ENCODE data around the gene ABCC5.

Gene ABCC5

DNA sequence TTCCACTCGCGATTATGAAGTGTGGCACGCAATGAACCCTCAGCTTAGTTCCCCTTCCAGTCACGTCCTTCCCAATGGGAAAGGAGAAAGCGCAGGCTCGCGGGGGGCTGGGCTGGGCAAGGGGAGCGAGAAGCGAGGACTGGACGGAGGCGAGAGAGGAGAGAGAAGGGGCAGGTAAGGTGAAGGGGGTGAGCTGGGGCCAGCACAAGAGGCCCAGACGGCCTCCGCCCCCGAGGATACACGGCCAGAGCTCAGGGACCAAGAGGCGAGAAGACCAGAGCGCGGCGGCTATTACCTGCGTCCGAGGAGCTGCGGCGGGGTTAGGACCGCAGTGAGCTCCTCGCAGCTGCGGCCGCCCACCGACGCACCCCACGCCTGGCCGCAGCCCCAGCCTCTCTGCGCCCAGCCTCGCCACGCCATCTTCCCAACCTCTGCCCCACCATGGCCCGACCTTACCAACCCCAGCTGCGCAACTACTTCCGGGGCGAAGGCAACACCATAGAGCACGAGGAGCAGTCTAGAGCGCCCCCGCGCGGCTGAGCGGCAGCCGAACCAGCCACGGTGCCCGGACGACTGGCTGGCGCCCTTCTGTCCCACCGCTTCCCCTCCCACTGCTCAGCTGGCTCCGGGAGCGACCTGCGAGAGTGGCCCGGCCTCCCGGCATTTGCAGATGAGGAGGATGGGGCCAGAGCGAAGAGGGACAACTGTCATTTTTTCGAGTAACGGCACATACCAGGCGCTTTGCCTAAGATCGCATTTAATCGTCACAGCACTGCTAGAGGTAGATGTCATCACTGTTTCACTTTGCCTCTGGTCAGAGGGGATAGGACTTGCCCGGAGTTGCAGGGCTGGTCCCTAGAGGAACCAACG is 133.0 kb downstream of the ABCC5 start, which contains the start of gene PARL:
Gene PARL (minus strand): TSS at position 454 of the 870 bp plus-strand sequence. CDS start 34 bp downstream, at position 420.
- H3K9ac ChIP-seq (ENCODE audit: low read depth, low read length) = peak within 1 kb of the TSS; percentile 92
- H3K36me3 ChIP-seq (ENCODE audit: insufficient read depth, low read length) = no peaks in the 10 kb centered on the region
- ATAC-seq (ENCODE audit: insufficient read depth, low read depth) (peak; percentile 99), DNase-seq (peak; percentile 96)
- peaks cover 47% of the 10 kb centered on the region for H3K79me2 ChIP-seq (ENCODE audit: insufficient read depth, low read length)
- peak within 1 kb of the TSS; percentile 77 for H3K4me2 ChIP-seq (ENCODE audit: insufficient read depth, low read length)
- H3K9me3 ChIP-seq (ENCODE audit: insufficient read depth, low read length, severe bottlenecking) = no peaks in the 10 kb centered on the region
- TF ChIP-seq CTCF (IDR thresholded peaks at IDR 0.05; ENCODE audit: borderline replicate concordance, extremely low read depth, low read length, poor library complexity, severe bottlenecking) (peak; percentile 97), EZH2 (IDR thresholded peaks at IDR 0.05; ENCODE audit: borderline replicate concordance, low read depth, low read length, severe bottlenecking) (no peak)
- H3K27me3 ChIP-seq (ENCODE audit: insufficient read depth, low read length, poor library complexity) = no peaks in the 10 kb centered on the region
- H3K4me3 ChIP-seq (ENCODE audit: low read depth in 1 of 2, low read length in 2 of 2) = peak within 1 kb of the TSS; percentile 97
- H3K27ac ChIP-seq (ENCODE audit: low read length) = peak within 1 kb of the TSS; percentile 83
- no peaks in the 10 kb centered on the region; the same call in 1 of the 2 replicates for H4K20me1 ChIP-seq (ENCODE audit: insufficient read depth, low read length)
- peaks cover 27% of the 10 kb centered on the region for H3K4me1 ChIP-seq (ENCODE audit: insufficient read depth, low read length)
- peak within 1 kb of the TSS; percentile 79 for H2AFZ ChIP-seq (ENCODE audit: low read depth, low read length)

DNA sequence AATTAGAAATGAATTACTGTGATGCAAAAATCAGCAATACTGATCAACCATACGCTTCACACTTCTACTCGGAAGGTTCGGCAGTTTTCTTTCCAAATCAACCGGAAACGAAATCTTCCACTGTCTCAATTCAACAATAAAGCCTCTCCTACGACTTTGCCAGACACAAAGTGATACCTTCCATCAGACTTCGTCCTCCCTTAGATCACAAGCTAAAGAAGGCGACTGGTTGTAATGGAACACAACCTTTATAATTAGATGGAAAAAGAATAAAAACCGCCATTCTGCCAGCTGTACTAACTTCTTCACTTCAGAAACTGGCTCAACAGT is 133.6 kb downstream of the ABCC5 start:
- ATAC-seq (ENCODE audit: insufficient read depth, low read depth) (no peak), DNase-seq (no peak)
- Histone ChIP-seq H3K27ac (ENCODE audit: low read length) (peak overlapping the region; percentile 83), H3K4me2 (ENCODE audit: insufficient read depth, low read length) (peak overlapping the region; percentile 77), H3K9ac (ENCODE audit: low read depth, low read length) (peak overlapping the region; percentile 92), H2AFZ (ENCODE audit: low read depth, low read length) (peak overlapping the region; percentile 79), H4K20me1 (ENCODE audit: insufficient read depth, low read length) (peaks cover under 1% of the 10 kb centered on the region; the same call in 1 of the 2 replicates), H3K4me1 (ENCODE audit: insufficient read depth, low read length) (peaks cover 27% of the 10 kb centered on the region), H3K4me3 (ENCODE audit: low read depth in 1 of 2, low read length in 2 of 2) (peak overlapping the region; percentile 97), H3K79me2 (ENCODE audit: insufficient read depth, low read length) (peaks cover 52% of the 10 kb centered on the region), H3K9me3 (ENCODE audit: insufficient read depth, low read length, severe bottlenecking) (no peaks in the 10 kb centered on the region), H3K36me3 (ENCODE audit: insufficient read depth, low read length) (no peaks in the 10 kb centered on the region), H3K27me3 (ENCODE audit: insufficient read depth, low read length, poor library complexity) (no peaks in the 10 kb centered on the region)
- no peak for TF ChIP-seq CTCF (IDR thresholded peaks at IDR 0.05; ENCODE audit: borderline replicate concordance, extremely low read depth, low read length, poor library complexity, severe bottlenecking)
- TF ChIP-seq EZH2 (IDR thresholded peaks at IDR 0.05; ENCODE audit: borderline replicate concordance, low read depth, low read length, severe bottlenecking) = no peak

DNA sequence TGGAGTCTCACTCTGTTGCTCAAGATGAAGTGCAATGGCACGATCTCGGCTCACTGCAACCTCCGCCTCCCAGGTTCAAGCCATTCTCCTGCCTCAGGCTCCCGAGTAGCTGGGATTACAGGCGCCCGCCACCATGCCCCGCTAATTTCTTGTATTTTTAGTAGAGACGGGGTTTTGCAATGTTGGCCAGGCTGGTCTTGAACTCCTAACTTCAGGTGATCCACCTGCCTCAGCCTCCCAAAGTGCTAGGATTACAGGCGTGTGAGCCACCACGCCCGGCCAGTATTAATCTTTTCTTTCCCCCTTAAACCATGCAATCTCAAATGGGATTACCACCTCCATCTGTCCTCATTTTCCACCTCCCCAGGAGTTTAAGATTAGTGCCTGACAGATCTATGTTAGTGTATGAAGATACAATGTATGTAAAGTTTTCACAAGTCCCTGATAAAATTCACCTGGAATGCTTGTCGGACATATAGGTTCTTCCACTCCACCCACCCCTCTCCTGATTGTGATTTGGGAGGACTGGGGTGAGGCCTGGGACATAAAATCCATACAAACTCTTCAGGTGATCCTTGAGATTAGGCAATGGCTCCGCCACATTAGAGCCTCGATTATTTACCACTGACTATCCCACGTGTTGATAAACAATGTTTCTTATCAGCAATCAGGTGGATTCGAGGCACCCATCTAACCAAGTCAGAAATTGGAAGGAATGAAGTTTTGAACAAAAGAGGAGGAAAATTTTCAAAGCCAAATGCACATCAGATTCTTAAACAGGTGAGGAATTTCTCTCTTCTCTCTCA is 134.2 kb downstream of the ABCC5 start:
- no peak for ATAC-seq (ENCODE audit: insufficient read depth, low read depth)
- TF ChIP-seq EZH2 (IDR thresholded peaks at IDR 0.05; ENCODE audit: borderline replicate concordance, low read depth, low read length, severe bottlenecking) (no peak), CTCF (IDR thresholded peaks at IDR 0.05; ENCODE audit: borderline replicate concordance, extremely low read depth, low read length, poor library complexity, severe bottlenecking) (no peak)

More for the DNA sequence above, 134.2 kb downstream of the ABCC5 start:
- peaks cover 27% of the 10 kb centered on the region for H3K4me1 ChIP-seq (ENCODE audit: insufficient read depth, low read length)
- H3K36me3 ChIP-seq (ENCODE audit: insufficient read depth, low read length) = no peaks in the 10 kb centered on the region
- no peak for DNase-seq
- peaks cover 2% of the 10 kb centered on the region; the same call in 1 of the 2 replicates for H4K20me1 ChIP-seq (ENCODE audit: insufficient read depth, low read length)
- peaks cover 58% of the 10 kb centered on the region for H3K79me2 ChIP-seq (ENCODE audit: insufficient read depth, low read length)
- H2AFZ ChIP-seq (ENCODE audit: low read depth, low read length) = peak overlapping the region; percentile 79
- H3K4me3 ChIP-seq (ENCODE audit: low read depth in 1 of 2, low read length in 2 of 2) = peak overlapping the region; percentile 97
- peak overlapping the region; percentile 77 for H3K4me2 ChIP-seq (ENCODE audit: insufficient read depth, low read length)
- H3K9ac ChIP-seq (ENCODE audit: low read depth, low read length) = peak overlapping the region; percentile 92
- peak overlapping the region; percentile 83 for H3K27ac ChIP-seq (ENCODE audit: low read length)
- H3K9me3 ChIP-seq (ENCODE audit: insufficient read depth, low read length, severe bottlenecking) = no peaks in the 10 kb centered on the region
- no peaks in the 10 kb centered on the region for H3K27me3 ChIP-seq (ENCODE audit: insufficient read depth, low read length, poor library complexity)

All from DND-41 (cell line).